H9 (cell line): ENCODE results near the gene SPRYD3. TPM values are rescaled to one million over a fixed set of nuclear protein-coding genes. Genes with fewer than 3 reads are reported as not detected.

ENCODE experiments used
- DNase-seq: peaks from one replicate; pipeline ENCODE4 v3.0.0-alpha.2; 2017
- H2AFZ ChIP-seq: one replicate; pipeline ENCODE4 v1.6.1; 2013; ENCODE audit warnings: mild to moderate bottlenecking, low read length, control low read depth, moderate library complexity
- H2AK5ac ChIP-seq: 2 replicates; pipeline ENCODE4 v1.6.1; 2013; ENCODE audit warnings: low read length, control low read depth, mixed read lengths; ENCODE audit not compliant: insufficient read length
- H2BK120ac ChIP-seq: one replicate; pipeline ENCODE4 v1.6.1; 2013; ENCODE audit warnings: low read depth, mild to moderate bottlenecking, low read length, control low read depth, inconsistent platforms; ENCODE audit not compliant: poor library complexity, severe bottlenecking
- H2BK12ac ChIP-seq: 2 replicates; pipeline ENCODE4 v1.6.1; 2013; ENCODE audit warnings: low read length, control low read depth, mixed read lengths, low read depth; ENCODE audit not compliant: insufficient read length
- H2BK15ac ChIP-seq: 2 replicates; pipeline ENCODE4 v1.6.1; 2013; ENCODE audit warnings: low read depth, low read length, control low read depth
- H2BK20ac ChIP-seq: one replicate; pipeline ENCODE4 v1.6.1; 2013; ENCODE audit warnings: low read depth, mild to moderate bottlenecking, low read length, control low read depth, inconsistent platforms; ENCODE audit not compliant: poor library complexity, severe bottlenecking
- H2BK5ac ChIP-seq: 2 replicates; pipeline ENCODE4 v1.6.1; 2013; ENCODE audit warnings: low read length, control low read depth, mixed read lengths; ENCODE audit not compliant: insufficient read length
- H3K14ac ChIP-seq: 2 replicates; pipeline ENCODE4 v1.6.1; 2013; ENCODE audit warnings: low read length, control low read depth; ENCODE audit not compliant: insufficient read depth
- H3K18ac ChIP-seq: 2 replicates; pipeline ENCODE4 v1.6.1; 2013; ENCODE audit warnings: low read depth, mild to moderate bottlenecking, mixed read lengths, low read length, control low read depth; ENCODE audit not compliant: insufficient read length
- H3K23ac ChIP-seq: 2 replicates; pipeline ENCODE4 v1.6.1; 2013; ENCODE audit warnings: low read length, control low read depth, mixed read lengths, low read depth; ENCODE audit not compliant: insufficient read length
- H3K23me2 ChIP-seq: 2 replicates; pipeline ENCODE4 v1.6.1; 2013; ENCODE audit warnings: low read depth, mild to moderate bottlenecking, mixed read lengths, low read length, control low read depth; ENCODE audit not compliant: insufficient read length, poor library complexity, severe bottlenecking
- H3K27ac ChIP-seq: 2 replicates; pipeline ENCODE4 v1.5.1; 2013; ENCODE audit warnings: low read length, control low read depth, mixed read lengths, low read depth; ENCODE audit not compliant: insufficient read length
- H3K27me3 ChIP-seq: 2 replicates; pipeline ENCODE4 v1.6.1; 2013; ENCODE audit warnings: low read length, control low read depth, inconsistent platforms; ENCODE audit not compliant: insufficient read depth
- H3K4ac ChIP-seq: 2 replicates; pipeline ENCODE4 v1.6.1; 2013; ENCODE audit warnings: low read depth, mild to moderate bottlenecking, control low read depth, inconsistent platforms, low read length, moderate library complexity
- H3K4me1 ChIP-seq: 2 replicates; pipeline ENCODE4 v1.6.1; 2013; ENCODE audit warnings: low read length, control low read depth, inconsistent platforms; ENCODE audit not compliant: insufficient read depth
- H3K4me2 ChIP-seq: 2 replicates; pipeline ENCODE4 v1.6.1; 2013; ENCODE audit warnings: low read length, control low read depth, mixed read lengths; ENCODE audit not compliant: insufficient read length, insufficient read depth
- H3K56ac ChIP-seq: 2 replicates; pipeline ENCODE4 v1.6.1; 2013; ENCODE audit warnings: low read depth, mild to moderate bottlenecking, mixed read lengths, low read length, control low read depth; ENCODE audit not compliant: insufficient read length
- H3K79me1 ChIP-seq: 2 replicates; pipeline ENCODE4 v1.6.1; 2013; ENCODE audit warnings: low read depth, mild to moderate bottlenecking, moderate library complexity, low read length, control low read depth, inconsistent platforms; ENCODE audit not compliant: insufficient read depth, poor library complexity, severe bottlenecking
- H3K79me2 ChIP-seq: 2 replicates; pipeline ENCODE4 v1.6.1; 2013; ENCODE audit warnings: low read length, control low read depth, inconsistent platforms; ENCODE audit not compliant: insufficient read depth
- H3K9ac ChIP-seq: 2 replicates; pipeline ENCODE4 v1.6.1; 2013; ENCODE audit warnings: low read length, control low read depth, mixed read lengths; ENCODE audit not compliant: insufficient read length; ENCODE audit errors: extremely low read depth
- H3K9me3 ChIP-seq: one replicate; pipeline ENCODE4 v1.6.1; 2013; ENCODE audit warnings: low read depth, low read length, inconsistent platforms; ENCODE audit not compliant: control insufficient read depth
- H3T11ph ChIP-seq: one replicate; pipeline ENCODE4 v1.6.1; 2013; ENCODE audit warnings: mild to moderate bottlenecking, low read length, control low read depth, inconsistent platforms
- H4K20me1 ChIP-seq: one replicate; pipeline ENCODE4 v1.6.1; 2013; ENCODE audit not compliant: control insufficient read depth, insufficient read length, insufficient read depth
- H4K5ac ChIP-seq: 2 replicates; pipeline ENCODE4 v1.6.1; 2013; ENCODE audit warnings: low read depth, mild to moderate bottlenecking, mixed read lengths, low read length, control low read depth; ENCODE audit not compliant: insufficient read length
- H4K8ac ChIP-seq: replicated peaks from 2 replicates; pipeline ENCODE4 v1.6.1; 2013; ENCODE audit warnings: low read length, control low read depth, mixed read lengths, low read depth; ENCODE audit not compliant: insufficient read length
- H4K91ac ChIP-seq: 2 replicates; pipeline ENCODE4 v1.6.1; 2013; ENCODE audit warnings: low read depth, mild to moderate bottlenecking, moderate library complexity, mixed read lengths, low read length, control low read depth; ENCODE audit not compliant: insufficient read length
- H3K27ac Mint-ChIP-seq, 3 experiments: 2 replicates in 2 of 3; 3 replicates in 1 of 3; pipeline ENCODE4 v1.8.0; 2020 to 2021; ENCODE audit warnings: mixed read lengths in 3 of 3, mild to moderate bottlenecking in 1 of 3, moderate library complexity in 1 of 3
- H3K27me3 Mint-ChIP-seq: 2 replicates; pipeline ENCODE4 v1.8.0; 2021; ENCODE audit warnings: low read depth, mild to moderate bottlenecking, moderate library complexity, mixed read lengths
- H3K36me3 Mint-ChIP-seq, 3 experiments: 2 replicates in 2 of 3; 3 replicates in 1 of 3; pipeline ENCODE4 v1.8.0; 2020 to 2021; ENCODE audit warnings: low read depth in 3 of 3, mixed read lengths in 3 of 3; ENCODE audit not compliant: insufficient read depth in 1 of 3
- H3K4me1 Mint-ChIP-seq, 2 experiments: 2 replicates each; pipeline ENCODE4 v1.8.0; 2020; ENCODE audit warnings: mixed read lengths in 2 of 2
- H3K4me3 Mint-ChIP-seq, 2 experiments: 2 replicates in 1 of 2; 3 replicates in 1 of 2; pipeline ENCODE4 v1.8.0; 2020 to 2021; ENCODE audit warnings: mild to moderate bottlenecking in 2 of 2, mixed read lengths in 2 of 2, moderate library complexity in 1 of 2
- H3K9me3 Mint-ChIP-seq, 2 experiments: 2 replicates in 1 of 2; 3 replicates in 1 of 2; pipeline ENCODE4 v1.8.0; 2020; ENCODE audit warnings: mild to moderate bottlenecking in 2 of 2, mixed read lengths in 2 of 2, moderate library complexity in 1 of 2
- WGBS: extraction: QIAGEN DNeasy Blood & Tissue Kit; methylation state at CpG from one replicate; pipeline ENCODE4 v1.1.7; 2013; ENCODE audit warnings: missing lambda C conversion rate, low lambda C conversion rate, mixed read lengths; ENCODE audit not compliant: insufficient read length; ENCODE audit errors: extremely low coverage; 5-methylcytosine and 5-hydroxymethylcytosine counted together
- total RNA-seq: library from RNA; stranded (reverse); gene quantifications from 2 replicates; pipeline ENCODE4 v1.2.1, GENCODE V29; 2021
- TF ChIP-seq, protein P1 (sequence below): fragments of 200-600 bp; sonication (generic); conservative IDR thresholded peaks from 3 replicates; pipeline ENCODE4 v1.8.0; 2021; ENCODE audit warnings: antibody characterized with exemption, mild to moderate bottlenecking

The SPRYD3 gene
- total RNA-seq, 1 experiment from 2014 or later: 6.5 TPM

DNA sequence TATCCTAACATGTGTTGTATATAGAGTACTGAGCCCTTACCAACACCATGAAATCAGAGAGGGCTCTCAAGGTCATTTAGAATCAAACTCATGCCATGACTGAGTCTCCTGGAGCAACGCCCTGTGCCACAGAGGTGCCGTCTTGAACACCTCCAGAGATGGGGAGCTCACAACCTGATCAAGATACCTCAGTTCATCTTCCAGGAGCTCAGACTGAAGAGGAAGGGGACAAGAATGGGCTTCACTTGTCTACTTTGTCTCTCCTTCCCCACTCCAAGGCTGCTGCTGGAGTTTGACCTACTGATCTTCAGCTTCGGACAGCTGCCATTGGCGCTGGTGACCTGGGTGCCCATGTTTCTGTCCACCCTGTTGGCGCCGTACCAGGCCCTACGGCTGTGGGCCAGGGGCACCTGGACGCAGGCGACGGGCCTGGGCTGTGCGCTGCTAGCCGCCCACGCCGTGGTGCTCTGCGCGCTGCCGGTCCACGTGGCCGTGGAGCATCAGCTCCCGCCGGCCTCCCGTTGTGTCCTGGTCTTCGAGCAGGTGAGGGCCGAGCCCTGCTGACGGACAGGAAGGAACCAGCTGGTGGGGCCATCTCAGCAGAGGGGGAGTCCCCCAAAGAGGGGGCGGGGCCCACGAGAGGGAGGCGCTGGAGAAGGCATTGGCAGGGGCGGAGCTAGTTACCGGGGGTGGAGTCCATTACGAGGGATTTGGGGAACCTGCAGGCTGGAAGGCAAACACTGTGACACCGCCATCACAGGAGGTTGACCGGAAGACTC is 36.1 kb upstream of the SPRYD3 start:
- H4K8ac ChIP-seq: no peak overlapping the region
- H3K4me1 ChIP-seq: no peaks in the 10 kb centered on the region
- H3K36me3 Mint-ChIP-seq: no peaks in the 10 kb centered on the region
- no peak overlapping the region for H3K18ac ChIP-seq
- H3K56ac ChIP-seq: no peak overlapping the region
- H3K9ac ChIP-seq: no peak overlapping the region
- no CpG with 5 or more reads among the region's 33 CpGs for WGBS
- H2BK120ac ChIP-seq: no peak overlapping the region
- no peak overlapping the region for H2BK5ac ChIP-seq
- no peaks in the 10 kb centered on the region for H3K79me2 ChIP-seq
- H3K27me3 ChIP-seq: no peaks in the 10 kb centered on the region
- no peak overlapping the region for H3K27ac ChIP-seq
- no peak overlapping the region for H2BK20ac ChIP-seq
- TF ChIP-seq, protein P1, sequence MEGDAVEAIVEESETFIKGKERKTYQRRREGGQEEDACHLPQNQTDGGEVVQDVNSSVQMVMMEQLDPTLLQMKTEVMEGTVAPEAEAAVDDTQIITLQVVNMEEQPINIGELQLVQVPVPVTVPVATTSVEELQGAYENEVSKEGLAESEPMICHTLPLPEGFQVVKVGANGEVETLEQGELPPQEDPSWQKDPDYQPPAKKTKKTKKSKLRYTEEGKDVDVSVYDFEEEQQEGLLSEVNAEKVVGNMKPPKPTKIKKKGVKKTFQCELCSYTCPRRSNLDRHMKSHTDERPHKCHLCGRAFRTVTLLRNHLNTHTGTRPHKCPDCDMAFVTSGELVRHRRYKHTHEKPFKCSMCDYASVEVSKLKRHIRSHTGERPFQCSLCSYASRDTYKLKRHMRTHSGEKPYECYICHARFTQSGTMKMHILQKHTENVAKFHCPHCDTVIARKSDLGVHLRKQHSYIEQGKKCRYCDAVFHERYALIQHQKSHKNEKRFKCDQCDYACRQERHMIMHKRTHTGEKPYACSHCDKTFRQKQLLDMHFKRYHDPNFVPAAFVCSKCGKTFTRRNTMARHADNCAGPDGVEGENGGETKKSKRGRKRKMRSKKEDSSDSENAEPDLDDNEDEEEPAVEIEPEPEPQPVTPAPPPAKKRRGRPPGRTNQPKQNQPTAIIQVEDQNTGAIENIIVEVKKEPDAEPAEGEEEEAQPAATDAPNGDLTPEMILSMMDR: no peak
- no peak overlapping the region for H3K4me3 Mint-ChIP-seq
- H3K27ac Mint-ChIP-seq: no peak overlapping the region
- H3K23ac ChIP-seq: no peak overlapping the region
- peaks cover 0 to 5% of the 10 kb centered on the region in 2 experiments; a peak in 2 of 4 replicates for H3K4me1 Mint-ChIP-seq
- no peak overlapping the region for H3K4ac ChIP-seq
- peaks cover 24% of the 10 kb centered on the region for H3K27me3 Mint-ChIP-seq
- no peak overlapping the region for H4K5ac ChIP-seq
- no peak overlapping the region for H2AK5ac ChIP-seq
- no peak overlapping the region for H2AFZ ChIP-seq
- no peak overlapping the region for H3T11ph ChIP-seq
- H3K9me3 Mint-ChIP-seq: peaks cover under 1 to 5% of the 10 kb centered on the region in 2 experiments; a peak in 3 of 5 replicates
- no peak overlapping the region; the same call in 1 of the 2 replicates for H2BK15ac ChIP-seq
- H3K9me3 ChIP-seq: no peaks in the 10 kb centered on the region
- H2BK12ac ChIP-seq: no peak overlapping the region
- H4K91ac ChIP-seq: no peak overlapping the region
- no peaks in the 10 kb centered on the region for H3K23me2 ChIP-seq
- H4K20me1 ChIP-seq: no peaks in the 10 kb centered on the region
- H3K14ac ChIP-seq: no peak overlapping the region
- DNase-seq: peak; percentile 96
- no peaks in the 10 kb centered on the region for H3K79me1 ChIP-seq
- H3K4me2 ChIP-seq: no peak overlapping the region
